CD4-positive, alpha-beta T cell treated with Interleukin-15 for 4 hours (primary cell): ENCODE data around the gene CHCHD6.

Experiments
- DNase-seq: peaks from one replicate; pipeline ENCODE4 v3.0.0-alpha.2; 2020; ENCODE audit warnings: low spot score

Gene CHCHD6

GRCh38 chr3:126941721-126942270 lies 237.8 kb downstream of the CHCHD6 start:
- no peak for DNase-seq

GRCh38 chr3:126944089-126944965 lies 240.3 kb downstream of the CHCHD6 start:
- DNase-seq, result no peak

GRCh38 chr3:126945171-126945721 lies 241.2 kb downstream of the CHCHD6 start:
- no peak for DNase-seq

- DNase-seq, result no peak
Measured at GRCh38 chr3:126945891-126946290, 241.9 kb downstream of the CHCHD6 start.

- DNase-seq, result no peak
Measured at GRCh38 chr3:126946405-126946804, 242.4 kb downstream of the CHCHD6 start.

GRCh38 chr3:126947429-126947828 lies 243.4 kb downstream of the CHCHD6 start:
- no peak for DNase-seq

- DNase-seq, result no peak
Measured at GRCh38 chr3:126948980-126949535, 245.0 kb downstream of the CHCHD6 start.

GRCh38 chr3:126951561-126951960 lies 247.5 kb downstream of the CHCHD6 start:
- DNase-seq, result no peak

- no peak for DNase-seq
Measured at GRCh38 chr3:126952261-126952982, 248.4 kb downstream of the CHCHD6 start.

GRCh38 chr3:126952983-126953660 lies 249.1 kb downstream of the CHCHD6 start:
- DNase-seq, result no peak

- DNase-seq, result no peak
Measured at GRCh38 chr3:126954141-126954842, 250.3 kb downstream of the CHCHD6 start.

- DNase-seq, result no peak
Measured at GRCh38 chr3:126955004-126955790, 251.2 kb downstream of the CHCHD6 start.

GRCh38 chr3:126956361-126956760 lies 252.3 kb downstream of the CHCHD6 start:
- DNase-seq, result no peak

- DNase-seq, result no peak
Measured at GRCh38 chr3:126956866-126957650, 253.0 kb downstream of the CHCHD6 start.

- no peak for DNase-seq
Measured at GRCh38 chr3:126957776-126958637, 254.0 kb downstream of the CHCHD6 start.

- DNase-seq, result no peak
Measured at GRCh38 chr3:126958638-126959085, 254.6 kb downstream of the CHCHD6 start.

- no peak for DNase-seq
Measured at GRCh38 chr3:126959136-126959920, 255.3 kb downstream of the CHCHD6 start.
